ENCODE results near the gene TUBGCP2. TPM values are rescaled to one million over a fixed set of nuclear protein-coding genes. Genes with fewer than 3 reads are reported as not detected.

TUBGCP2 gene
- total RNA-seq, 1 experiment from 2014 or later: 52.4 TPM

- Histone ChIP-seq H3K79me1 (ENCODE audit: insufficient read depth, low read depth, low read length, poor library complexity, severe bottlenecking) (no peaks in the 10 kb centered on the region), H3K23me2 (ENCODE audit: insufficient read length, low read depth, low read length, poor library complexity, severe bottlenecking) (no peaks in the 10 kb centered on the region), H4K20me1 (ENCODE audit: control insufficient read depth, insufficient read depth, insufficient read length) (no peaks in the 10 kb centered on the region), H3K18ac (ENCODE audit: insufficient read length, low read depth, low read length) (no peak overlapping the region), H3K27me3 (ENCODE audit: insufficient read depth, low read length) (no peaks in the 10 kb centered on the region), H2BK120ac (ENCODE audit: low read depth, low read length, poor library complexity, severe bottlenecking) (no peak overlapping the region), H3K23ac (ENCODE audit: insufficient read length, low read depth, low read length) (no peak overlapping the region), H3K79me2 (ENCODE audit: insufficient read depth, low read length) (no peaks in the 10 kb centered on the region), H3K4me1 (ENCODE audit: insufficient read depth, low read length) (no peaks in the 10 kb centered on the region), H4K5ac (ENCODE audit: insufficient read length, low read depth, low read length) (no peak overlapping the region), H3K9ac (ENCODE audit: extremely low read depth, insufficient read length, low read length) (no peak overlapping the region), H3K27ac (ENCODE audit: insufficient read length, low read depth, low read length) (no peak overlapping the region), H3K14ac (ENCODE audit: insufficient read depth, low read length) (no peak overlapping the region), H2BK12ac (ENCODE audit: insufficient read length, low read depth, low read length) (no peak overlapping the region), H3K9me3 (ENCODE audit: control insufficient read depth, low read depth, low read length) (no peaks in the 10 kb centered on the region), H2AK5ac (ENCODE audit: insufficient read length, low read length) (no peak overlapping the region), H2BK20ac (ENCODE audit: low read depth, low read length, poor library complexity, severe bottlenecking) (no peak overlapping the region), H2BK15ac (ENCODE audit: low read depth, low read length) (no peak overlapping the region), H4K91ac (ENCODE audit: insufficient read length, low read depth, low read length) (no peak overlapping the region), H4K8ac (replicated peaks; ENCODE audit: insufficient read length, low read depth, low read length) (no peak overlapping the region), H3T11ph (ENCODE audit: low read length) (no peak overlapping the region), H3K4ac (ENCODE audit: low read depth, low read length) (no peak overlapping the region), H3K4me2 (ENCODE audit: insufficient read depth, insufficient read length, low read length) (no peak overlapping the region), H2BK5ac (ENCODE audit: insufficient read length, low read length) (no peak overlapping the region), H3K56ac (ENCODE audit: insufficient read length, low read depth, low read length) (no peak overlapping the region), H2AFZ (ENCODE audit: low read length) (no peak overlapping the region)
- Mint-ChIP-seq H3K9me3 (no peaks in the 10 kb centered on the region; a peak in 2 of 5 replicates), H3K4me1 (peaks cover 17 to 33% of the 10 kb centered on the region in 2 experiments), H3K27ac (no peak overlapping the region), H3K4me3 (no peak overlapping the region), H3K27me3 (ENCODE audit: low read depth) (peaks cover 6% of the 10 kb centered on the region), H3K36me3 (ENCODE audit: insufficient read depth in 1 of 3, low read depth in 3 of 3) (no peaks in the 10 kb centered on the region)
- TF ChIP-seq CTCF (conservative IDR thresholded peaks at IDR 0.05): no peak
- no CpG with 5 or more reads among the region's 11 CpGs for WGBS (ENCODE audit: extremely low coverage, insufficient read length, low lambda C conversion rate)
- DNase-seq: no peak
Measured at GRCh38 chr10:133249975-133250754, 58.5 kb downstream of the TUBGCP2 start.

Measured in H9 (cell line).